A549 (cell line): ENCODE results near the gene PRR13.

ENCODE experiments used
- CEBPB ChIP-seq, 2 experiments: fragments of >200 bp in 1 of 2; sonication (Bioruptor Twin) in 1 of 2; formaldehyde crosslinking in 1 of 2; IDR thresholded peaks; 2 replicates each; pipeline ENCODE4 v1.6.1; 2012 to 2016
- TF ChIP-seq, protein P1 (sequence below): fragments of >200 bp; sonication (Bioruptor Twin); formaldehyde crosslinking; IDR thresholded peaks from 3 replicates; pipeline ENCODE4 v1.5.1; 2016
- TF ChIP-seq, protein P2 (sequence below): IDR thresholded peaks from 2 replicates; pipeline ENCODE4 v1.6.1; 2012; ENCODE audit warnings: low read depth, borderline replicate concordance

- TF ChIP-seq, protein P1, sequence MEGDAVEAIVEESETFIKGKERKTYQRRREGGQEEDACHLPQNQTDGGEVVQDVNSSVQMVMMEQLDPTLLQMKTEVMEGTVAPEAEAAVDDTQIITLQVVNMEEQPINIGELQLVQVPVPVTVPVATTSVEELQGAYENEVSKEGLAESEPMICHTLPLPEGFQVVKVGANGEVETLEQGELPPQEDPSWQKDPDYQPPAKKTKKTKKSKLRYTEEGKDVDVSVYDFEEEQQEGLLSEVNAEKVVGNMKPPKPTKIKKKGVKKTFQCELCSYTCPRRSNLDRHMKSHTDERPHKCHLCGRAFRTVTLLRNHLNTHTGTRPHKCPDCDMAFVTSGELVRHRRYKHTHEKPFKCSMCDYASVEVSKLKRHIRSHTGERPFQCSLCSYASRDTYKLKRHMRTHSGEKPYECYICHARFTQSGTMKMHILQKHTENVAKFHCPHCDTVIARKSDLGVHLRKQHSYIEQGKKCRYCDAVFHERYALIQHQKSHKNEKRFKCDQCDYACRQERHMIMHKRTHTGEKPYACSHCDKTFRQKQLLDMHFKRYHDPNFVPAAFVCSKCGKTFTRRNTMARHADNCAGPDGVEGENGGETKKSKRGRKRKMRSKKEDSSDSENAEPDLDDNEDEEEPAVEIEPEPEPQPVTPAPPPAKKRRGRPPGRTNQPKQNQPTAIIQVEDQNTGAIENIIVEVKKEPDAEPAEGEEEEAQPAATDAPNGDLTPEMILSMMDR: no peak
- no peak for TF ChIP-seq CEBPB (IDR thresholded peaks at IDR 0.05)
- TF ChIP-seq, protein P2, sequence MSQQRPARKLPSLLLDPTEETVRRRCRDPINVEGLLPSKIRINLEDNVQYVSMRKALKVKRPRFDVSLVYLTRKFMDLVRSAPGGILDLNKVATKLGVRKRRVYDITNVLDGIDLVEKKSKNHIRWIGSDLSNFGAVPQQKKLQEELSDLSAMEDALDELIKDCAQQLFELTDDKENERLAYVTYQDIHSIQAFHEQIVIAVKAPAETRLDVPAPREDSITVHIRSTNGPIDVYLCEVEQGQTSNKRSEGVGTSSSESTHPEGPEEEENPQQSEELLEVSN: no peak
Observed at GRCh38 chr12:53483225-53483978, 41.9 kb downstream of the PRR13 start.
